HG03108 (cell line): Measurements from ENCODE around the gene GAB2.

ENCODE experiments used
- ATAC-seq: cut with Tn5 transposase; IDR thresholded peaks from one replicate; pipeline ENCODE4 v1.9.1; 2021; ENCODE audit warnings: moderate library complexity; ENCODE audit not compliant: unreplicated experiment

The GAB2 gene

DNA sequence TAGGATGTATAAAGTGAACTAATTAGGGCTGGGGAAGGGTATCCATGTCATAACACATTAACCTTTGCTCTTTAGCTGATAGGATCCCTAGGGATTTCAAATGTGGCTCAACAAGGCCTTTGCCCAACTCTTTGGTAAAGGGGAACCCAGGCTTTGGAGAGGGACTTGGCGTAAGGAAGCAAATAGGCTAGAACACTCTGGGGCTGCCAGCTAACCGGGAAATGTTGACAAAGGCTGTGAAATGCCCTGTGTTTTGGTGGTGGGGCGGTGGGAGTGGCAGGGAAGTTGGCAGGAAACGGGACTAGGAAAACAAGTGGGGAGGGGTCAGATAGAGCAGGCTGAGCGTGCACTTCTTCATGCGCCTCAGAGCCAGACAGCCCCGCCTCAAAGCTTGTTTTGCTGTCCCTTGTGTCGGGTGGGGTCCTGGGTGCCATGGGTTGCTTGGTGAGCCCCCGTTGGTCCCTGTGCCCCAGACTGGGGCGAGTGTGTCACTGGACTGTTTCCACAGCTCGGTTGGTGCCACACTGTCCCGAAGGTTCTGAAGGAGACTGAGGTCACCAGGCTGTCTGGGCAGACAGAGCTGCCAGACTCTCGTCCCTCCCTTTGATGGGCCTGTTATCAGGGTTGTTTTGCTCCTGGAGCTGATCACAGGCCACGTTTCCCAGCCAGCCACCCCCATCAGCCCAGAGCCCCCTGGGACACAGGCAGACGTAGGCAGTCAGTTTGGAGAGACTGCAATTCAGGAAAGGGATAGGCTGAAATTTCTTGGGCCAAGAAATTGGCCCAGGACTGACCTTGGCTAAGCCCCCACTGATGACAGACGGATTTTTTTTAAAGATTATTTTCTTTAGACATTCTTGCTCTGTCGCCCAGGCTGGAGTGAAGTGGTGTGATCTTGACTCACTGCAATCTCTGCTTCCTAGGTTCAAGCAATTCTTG lies 248.8 kb downstream of the GAB2 start:
- no peak for ATAC-seq

GRCh38 chr11:78166855-78167469 lies 250.7 kb downstream of the GAB2 start:
- ATAC-seq, result no peak
